Mucosa of stomach (tissue), 1 donor: ENCODE results near the gene POT1.

Source experiments
- H3K27me3 ChIP-seq: one replicate; pipeline ENCODE4 v1.7.0; 2013; ENCODE audit warnings: mild to moderate bottlenecking, low read length; ENCODE audit not compliant: control insufficient read depth, insufficient read depth
- H3K36me3 ChIP-seq: one replicate; pipeline ENCODE4 v1.7.0; 2013; ENCODE audit warnings: low read length; ENCODE audit not compliant: control insufficient read depth, insufficient read depth
- H3K4me1 ChIP-seq: one replicate; pipeline ENCODE4 v1.7.0; 2013; ENCODE audit warnings: mild to moderate bottlenecking, low read length; ENCODE audit not compliant: control insufficient read depth, insufficient read depth
- H3K4me3 ChIP-seq: one replicate; pipeline ENCODE4 v1.7.0; 2013; ENCODE audit warnings: low read length
- H3K9ac ChIP-seq: one replicate; pipeline ENCODE4 v1.7.0; 2013; ENCODE audit warnings: mild to moderate bottlenecking, low read length, moderate library complexity
- H3K9me3 ChIP-seq: one replicate; pipeline ENCODE4 v1.7.0; 2013; ENCODE audit warnings: mild to moderate bottlenecking, low read length, moderate library complexity; ENCODE audit not compliant: control insufficient read depth
- donor health status: Pancreatic carcinoma.

POT1 gene

DNA sequence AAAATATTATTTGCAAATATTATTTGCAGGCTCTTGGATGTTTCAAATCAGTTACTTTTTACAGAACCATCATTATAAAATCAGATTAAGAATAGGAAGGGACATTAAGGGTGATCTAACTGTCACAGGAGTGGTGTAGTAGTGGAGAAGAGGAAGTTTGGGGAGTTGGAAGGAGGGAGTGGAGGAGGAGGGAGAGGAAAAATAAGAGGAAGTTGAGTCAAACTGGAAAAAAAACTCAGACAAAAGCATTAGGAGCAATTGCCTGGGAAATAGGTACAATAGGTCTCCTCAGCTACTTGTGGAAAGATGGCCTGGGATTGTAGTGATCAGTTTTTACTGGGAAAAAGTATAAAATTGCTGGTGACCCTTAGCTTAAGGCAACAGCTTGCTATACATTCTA, 86.3 kb downstream of the POT1 start:
- no peaks in the 10 kb centered on the region for H3K27me3 ChIP-seq
- H3K4me3 ChIP-seq = no peak overlapping the region
- H3K9ac ChIP-seq = no peak overlapping the region
- no peaks in the 10 kb centered on the region for H3K9me3 ChIP-seq
- H3K36me3 ChIP-seq = no peaks in the 10 kb centered on the region
- no peaks in the 10 kb centered on the region for H3K4me1 ChIP-seq

DNA sequence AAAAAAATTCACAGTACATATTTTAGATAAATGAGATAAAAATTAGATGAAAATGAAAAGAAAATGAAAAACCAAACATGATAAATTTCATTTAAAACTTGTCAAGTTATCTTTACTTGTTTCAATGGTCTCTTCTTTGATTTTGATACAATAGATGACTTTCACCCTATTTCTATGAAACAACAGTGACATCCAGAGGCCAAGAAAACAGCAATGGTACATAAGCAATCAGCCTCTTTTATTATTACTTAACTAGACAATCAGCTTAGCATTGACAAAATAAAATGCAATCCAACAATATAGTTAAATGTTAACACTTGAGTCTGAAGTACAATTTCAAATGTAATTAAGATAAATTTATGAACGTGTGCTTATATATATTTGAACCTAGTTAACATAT, 89.2 kb downstream of the POT1 start:
- H3K36me3 ChIP-seq = no peaks in the 10 kb centered on the region
- H3K27me3 ChIP-seq = no peaks in the 10 kb centered on the region
- no peaks in the 10 kb centered on the region for H3K9me3 ChIP-seq
- no peaks in the 10 kb centered on the region for H3K4me1 ChIP-seq
- H3K4me3 ChIP-seq = no peak overlapping the region
- no peak overlapping the region for H3K9ac ChIP-seq

- Histone ChIP-seq H3K4me1 (no peaks in the 10 kb centered on the region), H3K36me3 (no peaks in the 10 kb centered on the region), H3K4me3 (no peak overlapping the region), H3K9ac (no peak overlapping the region), H3K27me3 (no peaks in the 10 kb centered on the region), H3K9me3 (no peaks in the 10 kb centered on the region)
These were observed 89.9 kb downstream of the POT1 start for GRCh38 chr7:124839687-124840086.

GRCh38 chr7:124836173-124836572, 93.5 kb downstream of the POT1 start:
- no peak overlapping the region for H3K4me3 ChIP-seq
- H3K4me1 ChIP-seq = no peaks in the 10 kb centered on the region
- H3K36me3 ChIP-seq = no peaks in the 10 kb centered on the region
- H3K9ac ChIP-seq = no peak overlapping the region
- no peaks in the 10 kb centered on the region for H3K27me3 ChIP-seq
- H3K9me3 ChIP-seq = no peaks in the 10 kb centered on the region

DNA sequence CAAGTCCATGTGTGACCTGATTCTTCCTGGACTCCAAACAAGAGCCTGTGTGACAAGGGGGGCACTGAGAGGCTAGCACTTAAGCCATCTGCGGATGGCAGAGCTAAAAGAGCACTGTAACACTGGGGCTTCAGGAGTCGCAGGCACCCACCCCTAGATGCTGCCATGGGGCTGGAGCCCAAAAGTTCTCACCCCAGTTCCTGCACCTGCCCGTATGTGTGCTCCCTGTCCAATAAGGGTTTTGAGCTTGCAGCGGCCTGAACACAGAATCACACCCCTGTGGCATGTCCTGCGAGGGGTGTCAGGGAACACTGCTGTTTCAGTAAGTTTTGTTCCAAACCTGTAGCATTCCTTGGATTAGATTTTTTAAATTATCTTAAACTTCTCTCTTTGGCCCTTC, 110.8 kb downstream of the POT1 start:
- Histone ChIP-seq H3K4me3 (no peak overlapping the region), H3K36me3 (no peaks in the 10 kb centered on the region), H3K4me1 (no peaks in the 10 kb centered on the region), H3K9me3 (no peaks in the 10 kb centered on the region), H3K9ac (no peak overlapping the region), H3K27me3 (no peaks in the 10 kb centered on the region)

GRCh38 chr7:124813994-124814798, 115.4 kb downstream of the POT1 start:
- H3K9ac ChIP-seq = no peak overlapping the region

DNA sequence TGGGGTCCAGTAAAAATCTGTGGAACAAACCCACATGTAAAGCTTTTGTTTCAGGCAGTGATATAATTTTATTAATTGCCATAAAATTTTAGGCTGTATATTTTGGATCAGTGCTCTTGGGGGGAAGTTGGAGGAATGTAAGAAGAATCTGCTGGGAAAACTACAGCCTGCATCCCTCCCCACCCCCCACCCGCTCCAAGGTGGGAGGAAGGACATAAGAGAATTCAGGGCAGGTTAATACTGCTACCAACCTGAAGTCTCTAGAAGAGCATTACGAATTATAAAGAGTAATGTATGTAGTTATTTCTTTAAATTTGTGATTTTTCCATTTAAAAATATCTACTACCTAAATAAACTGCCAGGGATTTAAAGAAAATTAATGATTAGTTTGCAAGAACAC, 116.9 kb downstream of the POT1 start:
- Histone ChIP-seq H3K9ac (no peak overlapping the region), H3K27me3 (no peaks in the 10 kb centered on the region), H3K36me3 (no peaks in the 10 kb centered on the region), H3K9me3 (no peaks in the 10 kb centered on the region), H3K4me1 (no peaks in the 10 kb centered on the region), H3K4me3 (no peak overlapping the region)

More at GRCh38 chr7:124813994-124814798, 115.4 kb downstream of the POT1 start:
- H3K4me3 ChIP-seq = no peak overlapping the region
- H3K27me3 ChIP-seq = no peaks in the 10 kb centered on the region
- no peaks in the 10 kb centered on the region for H3K4me1 ChIP-seq
- no peaks in the 10 kb centered on the region for H3K9me3 ChIP-seq
- no peaks in the 10 kb centered on the region for H3K36me3 ChIP-seq

DNA sequence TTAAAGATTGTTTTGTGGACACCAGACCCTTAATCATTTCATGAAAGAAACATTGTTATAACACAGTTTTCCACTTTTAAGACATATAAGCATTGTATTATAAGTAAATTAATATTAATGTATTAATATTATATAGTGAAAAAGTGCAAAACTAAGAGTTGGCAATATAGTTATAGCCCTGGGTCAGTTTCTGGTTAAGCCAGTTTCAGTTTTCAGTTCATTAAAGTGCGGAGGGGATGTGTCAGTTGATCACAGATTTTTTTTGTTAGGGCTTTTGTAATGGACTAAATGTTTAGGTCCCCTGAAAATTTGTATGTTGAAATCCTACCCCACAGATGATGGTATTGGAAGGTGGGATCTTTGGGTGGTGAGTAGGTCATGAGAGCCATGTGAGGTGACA, 118.3 kb downstream of the POT1 start:
- Histone ChIP-seq H3K9me3 (no peaks in the 10 kb centered on the region), H3K4me3 (no peak overlapping the region)

GRCh38 chr7:124810605-124811004, 119.0 kb downstream of the POT1 start:
- no peaks in the 10 kb centered on the region for H3K27me3 ChIP-seq
- no peak overlapping the region for H3K4me3 ChIP-seq
- no peaks in the 10 kb centered on the region for H3K4me1 ChIP-seq
- no peaks in the 10 kb centered on the region for H3K9me3 ChIP-seq
- H3K9ac ChIP-seq = no peak overlapping the region
- H3K36me3 ChIP-seq = no peaks in the 10 kb centered on the region

More for the DNA sequence above, 118.3 kb downstream of the POT1 start:
- Histone ChIP-seq H3K4me1 (no peaks in the 10 kb centered on the region), H3K9ac (no peak overlapping the region), H3K27me3 (no peaks in the 10 kb centered on the region), H3K36me3 (no peaks in the 10 kb centered on the region)

GRCh38 chr7:124808206-124808605, 121.4 kb downstream of the POT1 start:
- Histone ChIP-seq H3K27me3 (no peaks in the 10 kb centered on the region), H3K4me1 (no peaks in the 10 kb centered on the region), H3K36me3 (no peaks in the 10 kb centered on the region), H3K9me3 (no peaks in the 10 kb centered on the region), H3K4me3 (no peak overlapping the region), H3K9ac (no peak overlapping the region)

DNA sequence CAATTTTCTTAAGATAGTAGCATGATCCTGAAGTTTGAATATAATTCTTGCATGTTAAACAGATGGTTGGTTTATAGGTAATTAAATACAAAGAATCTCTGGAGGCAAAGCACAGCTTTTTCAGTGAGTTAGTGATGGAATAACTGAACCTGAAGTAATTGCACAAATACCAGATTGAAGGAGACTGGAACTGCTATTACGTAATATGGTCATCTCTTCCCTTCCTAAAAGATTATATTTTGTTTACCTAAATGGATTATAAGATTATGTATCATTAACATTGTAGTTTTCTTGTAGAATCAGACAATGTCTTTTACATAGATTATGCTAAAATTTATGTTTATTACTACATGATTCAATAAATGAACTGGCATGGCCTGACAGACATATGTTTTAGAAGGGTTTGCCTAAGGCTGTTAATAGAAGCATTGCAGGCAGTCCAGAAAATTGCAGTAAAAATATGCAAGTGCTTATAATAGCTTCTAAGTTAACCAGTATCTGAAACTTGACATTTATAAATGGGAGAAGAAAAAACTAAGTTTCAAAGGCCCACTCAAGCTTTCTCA, 128.2 kb downstream of the POT1 start:
- no peak overlapping the region for H3K4me3 ChIP-seq
- no peaks in the 10 kb centered on the region for H3K36me3 ChIP-seq
- H3K9ac ChIP-seq = no peak overlapping the region
- H3K9me3 ChIP-seq = no peaks in the 10 kb centered on the region
- no peaks in the 10 kb centered on the region for H3K4me1 ChIP-seq
- no peaks in the 10 kb centered on the region for H3K27me3 ChIP-seq

GRCh38 chr7:124800386-124800785, 129.2 kb downstream of the POT1 start:
- Histone ChIP-seq H3K4me3 (no peak overlapping the region), H3K9ac (no peak overlapping the region), H3K27me3 (no peaks in the 10 kb centered on the region), H3K36me3 (no peaks in the 10 kb centered on the region), H3K4me1 (no peaks in the 10 kb centered on the region), H3K9me3 (no peaks in the 10 kb centered on the region)
